T-helper 1 cell (primary cell): ENCODE data around the gene SPATA4.
"Not testable (repeated sequence)": the region's sequence is repeated elsewhere in the genome, so short reads cannot be mapped to it uniquely, and the experiment has no call there.

Experiments used
- DNase-seq, 5 donors: peaks; one replicate each; pipeline ENCODE4 v3.0.0-alpha.2; 2012 to 2020
- total RNA-seq, 4 donors: gene quantifications; one replicate each; lab custom pipeline; 2026; lab: John Stamatoyannopoulos, UW

Gene SPATA4
- total RNA-seq = 0 reads per million in 4 donors

DNA sequence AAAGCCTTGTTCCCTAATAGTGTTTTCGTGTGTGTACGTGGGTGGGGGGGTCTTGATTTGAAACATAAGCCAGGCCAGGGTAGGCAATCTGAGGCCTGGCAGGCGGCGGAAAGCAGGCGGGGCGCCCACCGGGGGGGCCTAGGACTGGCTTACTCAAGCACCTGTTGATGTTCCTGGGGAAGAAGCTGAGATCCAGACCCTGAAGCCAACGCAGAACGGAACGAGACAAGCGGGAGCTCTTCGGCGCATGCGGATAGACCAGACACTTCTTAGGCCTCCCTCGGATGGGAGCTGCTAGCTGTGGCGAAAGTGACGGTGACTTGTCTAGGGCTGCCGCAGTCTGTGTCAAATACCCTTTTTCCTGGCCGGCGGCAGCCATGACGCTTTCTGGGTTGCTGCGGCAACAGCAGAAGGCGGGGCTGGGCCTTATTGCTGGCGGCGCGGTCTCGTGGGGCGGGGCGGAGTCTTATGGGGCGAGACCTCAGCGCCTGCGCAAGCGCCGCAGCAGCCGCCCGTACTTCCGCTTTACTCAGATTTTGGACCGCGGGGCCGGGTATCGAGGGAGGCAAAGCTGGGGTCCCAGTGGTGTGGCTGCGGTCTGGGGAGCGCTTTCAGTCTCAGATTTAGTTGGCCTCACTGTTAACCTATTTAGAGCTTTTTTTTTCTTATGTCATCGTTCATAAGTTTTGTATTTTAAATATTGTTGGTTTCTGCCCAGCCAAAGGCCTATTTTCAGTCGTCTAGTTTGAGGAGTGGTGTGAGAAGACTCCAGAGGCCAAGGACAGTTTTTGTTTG lies at the start of gene SPATA4:
Gene SPATA4, minus strand, starts transcription at position 402 of the 795 bp plus-strand sequence. Its CDS starts 23 bp downstream, at position 379.
- peak; percentile 83 to 94 (median 90) for DNase-seq

DNA sequence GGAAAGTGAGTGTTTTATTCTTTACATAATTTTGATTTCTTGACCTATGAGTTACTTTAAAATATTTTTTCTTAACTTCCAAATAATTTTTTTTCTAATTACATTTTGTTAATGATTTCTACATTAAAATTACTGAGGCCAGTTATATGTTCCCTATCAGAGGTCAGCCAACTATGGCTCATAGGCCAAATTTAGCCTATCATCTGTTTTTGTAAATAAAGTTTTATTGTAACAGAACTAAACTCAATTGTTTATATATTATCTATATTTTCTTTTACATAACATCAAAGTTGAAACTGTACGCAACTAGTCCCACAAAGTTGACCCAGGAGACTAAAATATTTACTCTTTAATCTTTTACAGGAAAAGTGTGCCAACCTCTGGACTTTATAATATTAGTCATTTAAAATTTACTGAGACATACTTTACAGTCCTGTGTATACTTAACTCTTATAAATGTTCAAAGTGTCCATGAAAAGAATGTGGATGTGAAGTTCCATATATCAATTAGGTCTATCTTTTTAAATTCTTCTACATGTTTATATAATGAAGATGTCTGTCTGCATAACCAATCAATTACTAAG lies 47.5 kb upstream of the SPATA4 start:
- no peak for DNase-seq

DNA sequence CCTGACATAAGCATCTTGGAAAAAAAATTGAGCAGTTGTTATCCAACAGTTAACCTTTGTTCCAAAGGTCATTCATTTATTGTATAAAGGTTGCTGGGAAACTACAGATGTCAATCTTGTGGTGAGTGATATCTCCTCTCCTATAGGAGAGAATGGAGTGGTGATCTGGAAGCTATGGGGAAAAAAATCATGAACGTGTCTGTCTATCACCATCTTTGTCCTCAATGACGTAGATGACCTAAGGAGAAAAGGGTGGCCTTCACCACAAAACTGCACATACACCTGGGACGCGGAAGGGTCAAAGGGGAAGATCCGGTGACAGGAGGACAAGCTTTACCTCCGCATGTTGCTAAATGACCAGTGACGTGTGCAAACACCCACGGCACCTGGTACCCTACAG lies 46.3 kb upstream of the SPATA4 start:
- DNase-seq = no peak

DNA sequence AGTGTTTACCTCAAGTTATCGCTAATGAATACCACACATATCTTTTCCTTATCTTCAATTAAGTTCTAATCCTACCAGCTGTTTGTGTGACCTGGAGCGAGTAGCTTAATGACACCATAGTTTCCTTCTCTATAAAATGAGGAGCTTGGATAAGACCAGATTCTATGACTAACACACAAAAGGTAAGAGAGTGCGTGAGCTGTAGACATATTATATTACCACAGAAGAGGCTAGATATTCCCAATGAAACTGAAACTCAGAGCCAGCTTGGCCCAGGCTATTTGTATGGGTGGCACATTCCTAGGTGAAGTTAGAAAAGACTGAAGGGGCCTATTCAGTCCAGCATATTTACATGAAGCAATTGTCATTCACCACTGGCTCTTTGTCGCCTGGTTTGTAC lies 43.4 kb upstream of the SPATA4 start:
- no peak for DNase-seq

DNA sequence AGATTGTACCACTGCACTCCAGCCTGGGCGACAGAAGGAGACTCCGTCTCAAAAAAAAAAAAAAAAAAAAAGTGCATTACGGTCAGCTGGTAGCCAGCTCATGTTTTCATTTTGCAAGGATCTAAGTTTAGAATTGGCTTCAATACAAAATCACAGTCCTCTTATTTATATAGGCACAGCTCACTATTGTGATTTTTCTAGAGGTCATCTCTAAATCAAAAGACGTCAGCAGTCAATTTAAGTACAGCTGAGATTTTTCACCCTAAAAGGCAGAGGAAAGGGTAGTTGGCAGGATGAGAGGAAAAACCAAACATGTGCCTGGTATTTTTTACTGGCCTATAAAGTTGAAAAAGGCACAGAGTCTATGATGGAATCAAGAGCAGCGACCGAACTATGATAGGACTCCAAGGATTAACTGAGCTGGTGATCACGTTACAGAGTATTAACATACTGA lies 42.8 kb upstream of the SPATA4 start:
- DNase-seq = no peak

DNA sequence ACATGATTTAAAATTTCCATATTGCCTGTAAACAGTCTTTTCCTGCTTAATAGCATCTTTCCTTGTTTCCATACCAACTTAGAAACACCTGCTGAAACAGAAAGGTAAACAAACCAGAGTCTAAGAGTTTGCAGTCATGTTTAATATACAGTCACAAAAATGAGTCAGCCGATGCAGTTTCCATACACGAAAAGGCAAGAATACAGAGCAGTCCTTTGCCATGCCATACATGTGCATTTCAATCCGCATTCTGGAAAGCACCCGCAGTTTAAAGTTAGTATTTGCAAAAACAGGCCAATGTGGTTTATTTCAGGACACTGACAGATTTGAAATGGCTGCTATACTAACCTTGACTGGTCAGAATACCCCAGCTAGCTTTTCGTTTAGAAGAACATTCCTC lies 41.6 kb upstream of the SPATA4 start:
- DNase-seq = no peak

DNA sequence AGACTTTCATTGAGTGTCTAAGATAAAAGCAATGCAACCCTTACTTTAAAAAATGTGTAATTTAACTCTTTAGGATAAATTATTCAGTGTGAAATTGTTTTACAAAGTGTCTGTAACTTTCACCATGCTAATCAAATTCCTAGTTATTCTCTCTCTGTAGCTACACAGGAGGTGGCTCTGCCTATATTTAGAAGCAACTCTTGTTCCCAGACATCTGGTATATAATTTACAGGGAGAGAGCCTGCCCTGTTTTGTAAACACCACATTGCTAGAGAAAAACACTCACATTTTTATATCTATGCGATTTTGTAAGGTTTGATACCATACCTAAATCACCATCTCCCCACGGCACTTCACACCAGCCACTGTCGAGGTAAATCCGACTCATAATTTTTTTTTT lies 35.5 kb upstream of the SPATA4 start:
- DNase-seq = no peak

DNA sequence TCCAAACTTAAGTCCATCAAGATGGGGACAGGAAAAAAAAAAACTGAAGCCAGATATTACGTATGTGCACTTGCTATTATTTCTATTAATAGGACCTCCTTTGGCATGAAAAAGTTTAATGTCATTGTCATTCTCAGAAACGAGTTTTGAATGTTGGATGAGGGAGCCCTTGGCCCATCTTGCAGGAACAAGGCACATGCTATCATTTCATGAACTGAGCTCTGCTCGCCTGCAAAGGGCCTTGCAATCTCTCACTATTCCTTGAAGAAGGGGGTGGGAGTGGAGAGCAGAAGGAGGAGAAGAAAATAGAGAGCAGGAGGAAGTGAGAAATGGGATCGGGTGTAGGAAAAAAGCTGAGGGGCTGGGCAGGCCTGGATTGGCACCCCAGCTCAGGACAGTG lies 34.3 kb upstream of the SPATA4 start:
- no peak for DNase-seq

DNA sequence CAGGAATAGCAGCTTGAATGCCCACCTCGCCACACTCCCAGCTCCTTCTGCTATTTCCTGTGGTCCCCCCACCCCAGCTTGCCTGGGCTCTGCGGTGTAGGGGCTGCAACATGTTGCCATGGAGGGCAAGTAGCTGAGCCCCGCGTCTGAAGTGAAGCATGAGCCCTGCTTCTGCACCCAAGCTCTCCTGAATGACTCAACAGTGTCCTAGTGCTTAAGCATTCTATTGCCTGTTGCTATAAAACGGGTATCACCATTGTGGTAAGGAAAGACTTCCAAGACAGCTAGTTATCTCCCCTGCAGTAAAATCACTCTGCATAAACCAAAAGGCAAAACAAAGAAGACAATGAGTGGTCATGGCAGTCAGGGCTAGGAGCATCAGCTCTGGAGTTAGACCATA lies 31.4 kb upstream of the SPATA4 start:
- no peak for DNase-seq

DNA sequence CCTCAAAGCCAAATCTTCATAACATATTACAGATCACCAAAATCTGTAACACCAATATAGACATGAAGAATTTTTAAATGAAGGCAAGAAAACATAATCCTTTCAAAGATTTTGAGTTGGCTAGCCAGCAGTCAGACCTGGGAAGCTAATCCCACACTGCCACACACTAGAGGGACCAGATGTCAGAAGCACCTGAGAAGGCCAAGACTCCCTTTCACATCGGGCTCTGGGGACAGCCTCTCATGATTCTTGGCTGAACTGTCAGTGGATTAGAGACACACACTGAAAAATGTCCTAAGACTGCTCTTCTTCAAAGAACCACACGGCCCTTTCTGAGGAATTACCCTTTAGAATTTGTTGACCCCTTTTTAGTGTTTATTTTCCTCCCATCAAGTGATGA lies 28.2 kb upstream of the SPATA4 start:
- DNase-seq = no peak

DNA sequence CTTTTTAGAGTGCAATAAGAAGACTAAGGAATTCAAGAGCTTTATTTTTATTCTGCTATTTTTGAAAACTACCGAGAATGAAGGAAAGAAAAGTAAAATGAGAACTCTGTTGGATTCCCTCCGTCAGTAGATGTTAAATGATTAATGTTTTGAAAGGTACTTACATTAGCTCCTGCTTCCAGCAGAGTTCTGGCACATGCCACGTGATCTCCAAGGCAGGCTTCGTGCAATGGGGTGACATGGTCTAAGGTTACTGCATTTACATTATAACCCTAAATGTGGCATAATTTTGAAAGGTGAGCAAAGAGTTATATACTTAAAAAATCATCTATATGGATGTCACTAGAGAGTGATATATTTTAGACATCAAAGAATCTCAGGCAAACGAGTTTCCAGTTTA lies 26.8 kb upstream of the SPATA4 start:
- no peak for DNase-seq

DNA sequence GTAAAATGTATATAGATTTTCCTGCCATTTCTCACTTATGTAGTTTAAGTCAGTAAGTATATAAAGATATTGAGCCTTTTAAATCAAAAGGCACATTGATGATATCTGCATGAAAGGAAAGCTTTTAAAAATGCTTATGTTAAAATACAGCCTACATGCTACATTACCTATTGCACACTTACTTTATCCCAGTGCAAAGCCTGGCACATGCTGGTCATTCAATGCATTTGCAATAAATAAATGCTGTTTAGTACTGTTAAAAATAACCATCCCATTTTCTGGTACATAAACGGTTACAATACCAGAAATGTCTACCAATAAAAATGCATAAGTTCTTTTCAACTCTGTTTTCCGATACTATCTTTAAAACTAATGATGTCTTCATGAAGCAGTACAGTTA lies 22.1 kb upstream of the SPATA4 start:
- DNase-seq = no peak

DNA sequence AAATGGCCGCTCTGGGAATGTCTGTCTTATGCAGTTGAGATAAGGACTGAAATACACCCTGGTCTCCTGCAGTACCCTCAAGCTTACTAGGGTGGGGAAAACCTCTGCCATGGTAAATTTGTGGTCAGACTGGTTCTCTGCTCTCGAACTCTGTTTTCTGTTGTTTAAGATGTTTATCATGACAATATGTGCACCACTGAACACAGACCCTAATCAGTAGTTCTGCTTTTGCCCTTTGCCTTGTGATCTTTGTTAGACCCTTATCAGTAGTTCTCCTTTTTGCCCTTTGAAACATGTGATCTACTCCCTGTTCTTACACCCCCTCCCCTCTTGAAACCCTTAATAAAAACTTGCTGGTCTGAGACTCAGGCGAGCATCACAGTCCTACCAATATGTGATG lies 17.0 kb upstream of the SPATA4 start:
- DNase-seq = not testable (repeated sequence)

DNA sequence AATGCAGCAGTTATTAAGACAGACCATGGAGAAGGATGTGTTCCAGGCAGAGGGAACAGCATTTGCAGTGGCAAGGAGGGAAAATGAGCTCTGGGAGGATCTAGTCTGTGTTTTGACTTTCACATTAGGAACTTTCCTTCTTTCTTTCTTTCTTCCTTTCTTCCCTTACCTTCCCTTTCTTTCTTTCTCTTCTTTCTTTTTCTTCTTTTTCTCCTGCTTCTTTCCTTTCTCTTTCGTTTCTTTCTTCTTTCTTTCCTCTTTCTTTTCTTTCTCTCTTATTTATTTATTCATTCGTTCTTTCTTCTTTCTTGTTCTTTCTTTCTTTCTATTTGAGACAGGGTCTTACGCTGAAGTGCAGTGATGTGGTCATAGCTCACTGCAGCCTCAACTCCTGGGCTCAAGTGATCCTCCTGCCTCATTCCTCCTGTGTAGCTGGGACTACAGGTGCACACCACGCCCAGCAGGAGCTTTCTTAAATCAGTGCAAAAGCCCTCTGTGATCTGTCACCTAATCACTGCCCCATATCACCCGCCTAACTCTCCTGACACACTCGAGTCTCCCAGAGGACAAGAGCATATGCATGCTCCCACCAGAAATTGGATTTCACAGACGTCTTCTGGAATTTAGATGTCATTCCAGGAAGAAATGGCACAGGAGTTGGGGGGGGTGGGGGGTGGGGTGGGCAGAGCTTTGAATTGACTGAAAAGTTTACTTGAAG lies 15.4 kb upstream of the SPATA4 start:
- DNase-seq = no peak

DNA sequence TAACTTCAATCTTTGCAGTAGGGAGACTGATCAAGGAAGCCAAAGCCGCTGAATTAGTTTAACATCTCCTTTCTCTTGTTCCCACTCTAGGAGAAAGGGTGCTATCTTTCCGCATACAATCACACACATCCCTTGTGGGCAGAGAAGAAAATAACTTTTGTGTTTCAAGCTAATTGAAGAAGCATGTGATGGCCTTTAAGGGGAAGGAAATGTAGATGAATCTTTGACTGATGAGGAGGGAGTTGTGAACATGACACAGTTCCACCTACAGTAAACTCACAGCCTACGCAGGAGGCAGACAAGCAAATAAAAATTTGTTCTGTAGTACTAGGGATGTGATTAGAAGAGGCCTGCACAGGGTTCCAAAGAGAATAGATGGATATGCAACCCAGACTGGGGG lies 14.7 kb upstream of the SPATA4 start:
- no peak for DNase-seq

DNA sequence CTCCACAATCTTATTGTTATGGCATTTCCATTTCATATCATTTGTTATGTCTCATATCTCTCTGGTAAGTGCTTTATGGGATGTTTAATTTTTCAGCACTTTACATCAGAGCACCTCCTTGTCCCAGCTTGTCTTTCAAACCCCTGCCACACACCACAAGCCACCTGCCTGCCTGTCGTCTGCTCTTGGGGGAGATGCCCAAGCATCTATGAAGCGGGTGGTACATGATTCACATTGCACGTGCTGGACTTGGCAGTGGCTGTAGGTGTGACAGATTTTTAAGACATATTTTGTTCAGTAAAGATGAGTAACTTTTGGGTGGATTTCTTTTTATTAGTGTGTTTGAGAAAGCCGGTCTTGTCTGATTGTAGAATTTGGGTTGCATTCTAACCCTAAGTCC lies 14.2 kb upstream of the SPATA4 start:
- no peak for DNase-seq

DNA sequence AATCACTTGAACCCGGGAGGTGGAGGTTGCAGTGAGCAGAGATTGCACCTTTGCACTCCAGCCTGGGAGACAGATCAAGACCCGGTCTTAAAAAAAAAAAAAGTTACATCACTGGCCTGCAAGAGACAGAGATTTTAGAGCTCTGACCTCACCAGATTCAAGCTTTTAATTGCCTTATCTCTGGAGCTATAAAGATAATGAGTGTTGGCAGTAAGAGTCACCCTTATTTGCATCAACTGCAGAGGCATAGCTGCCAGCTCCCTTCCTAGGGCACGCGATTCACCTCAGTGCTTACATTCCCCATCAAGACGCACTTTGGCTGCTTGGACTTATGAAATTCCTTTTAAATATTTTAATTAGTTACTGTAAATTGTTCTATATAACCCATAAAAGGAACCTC lies 12.5 kb upstream of the SPATA4 start:
- no peak for DNase-seq

DNA sequence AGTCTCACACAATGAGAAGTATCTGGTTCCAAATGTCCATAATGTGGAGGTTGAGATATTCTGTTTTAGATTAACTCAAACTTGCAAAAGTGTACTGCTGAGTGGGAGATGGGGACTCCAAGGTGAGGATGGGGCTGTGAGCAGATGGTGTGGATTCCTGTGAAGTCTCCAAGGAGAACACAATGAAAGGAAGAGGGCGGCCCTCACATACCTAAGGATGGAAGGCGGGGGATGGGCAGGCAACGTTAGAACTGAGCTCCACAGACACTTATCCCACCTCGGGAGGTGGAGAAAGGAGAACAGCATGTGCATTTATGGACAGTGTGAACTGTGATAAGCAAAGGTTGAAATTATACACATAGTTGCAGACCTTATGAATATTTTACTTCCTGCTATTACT lies 9.9 kb upstream of the SPATA4 start:
- DNase-seq = no peak

DNA sequence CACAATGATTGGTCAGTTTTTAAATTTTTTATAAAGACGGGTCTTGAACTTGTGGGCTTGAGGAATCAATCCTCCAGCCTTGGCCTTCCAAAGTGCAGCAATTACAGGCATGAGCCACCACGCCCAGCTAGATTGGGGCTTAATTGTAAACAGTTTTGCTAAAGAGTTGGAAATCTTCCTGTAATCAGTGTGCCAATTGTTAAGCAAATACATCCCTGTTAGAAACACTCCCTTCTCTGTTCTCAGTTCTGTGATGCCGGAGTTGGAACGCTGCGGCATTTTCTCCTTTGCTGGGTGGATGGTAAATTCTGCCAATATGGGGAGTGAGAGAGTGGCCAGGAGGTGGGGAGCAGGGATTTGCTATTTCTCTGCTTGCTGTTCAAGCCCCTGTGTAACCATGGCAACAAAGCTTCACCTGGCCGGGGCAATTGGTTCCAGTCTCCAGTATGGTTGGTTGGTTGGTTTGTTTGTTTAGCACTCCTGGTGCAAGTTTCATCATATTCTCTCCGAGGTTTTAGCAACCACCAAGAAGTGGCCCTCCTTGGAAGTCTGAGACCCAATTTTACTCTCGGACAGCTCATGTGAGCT lies 3.0 kb upstream of the SPATA4 start:
- no peak for DNase-seq

DNA sequence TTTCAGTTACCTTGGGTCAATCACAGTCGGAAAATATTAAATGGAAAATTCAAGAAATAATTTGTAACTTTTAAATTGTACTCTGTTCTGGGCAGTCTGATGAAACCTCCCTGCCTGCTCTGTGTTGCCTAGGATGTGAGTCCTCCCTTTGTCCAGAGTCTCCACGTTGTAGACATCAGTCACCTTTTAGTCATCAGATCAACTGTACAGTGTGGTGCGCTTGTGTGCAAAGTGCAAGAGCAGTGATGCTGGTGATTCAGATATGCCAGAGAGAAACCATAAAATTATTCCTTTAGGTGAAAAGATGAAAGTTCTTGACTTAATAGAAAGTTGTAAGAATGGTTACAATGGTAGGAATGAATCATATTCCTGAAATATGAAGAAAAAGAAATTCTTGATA lies 1.4 kb downstream of the SPATA4 start:
- peak in 1 of 5 donors; percentile 2 for DNase-seq

DNA sequence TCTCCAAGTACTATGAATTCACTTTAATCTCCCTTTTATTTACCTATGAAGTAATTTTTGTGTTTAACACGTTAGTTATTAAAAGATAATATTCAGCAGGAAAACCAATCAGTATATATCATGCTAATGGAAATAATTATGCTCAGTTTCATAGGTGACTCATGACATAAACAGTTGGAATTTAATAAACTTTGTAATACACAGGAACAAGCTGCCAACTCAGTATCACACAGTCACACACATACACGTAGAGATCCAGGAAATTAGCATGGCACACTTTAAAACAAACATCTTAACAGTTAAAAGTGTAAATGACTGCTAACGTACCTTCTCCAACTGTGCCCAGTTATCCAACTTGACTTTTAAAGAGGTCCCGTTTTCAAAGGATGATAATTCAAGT lies 2.3 kb downstream of the SPATA4 start:
- DNase-seq = no peak

DNA sequence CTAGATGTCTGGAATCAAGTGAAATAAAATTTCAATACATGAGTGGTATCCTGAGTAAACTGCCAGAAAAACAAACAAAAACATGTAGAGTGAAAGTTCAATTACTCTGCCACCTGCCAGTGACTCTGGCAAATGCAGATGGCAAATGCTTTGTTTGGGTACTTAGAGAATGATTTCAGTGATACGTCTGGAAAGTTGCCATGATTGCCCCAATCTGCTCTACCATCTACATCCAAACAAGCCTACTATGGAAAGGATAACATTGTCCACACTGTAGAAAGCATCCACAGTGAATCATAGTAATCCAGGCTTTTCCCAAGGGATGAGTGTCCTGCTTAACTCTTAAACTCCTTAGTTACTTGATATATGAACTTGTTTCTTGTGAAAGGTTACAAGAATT lies 3.4 kb downstream of the SPATA4 start:
- DNase-seq = no peak
